Liver (tissue), 9 donors: ENCODE data around the gene TEX19. TPM values are rescaled to one million over a fixed set of nuclear protein-coding genes. Genes with fewer than 3 reads are reported as not detected.

ENCODE experiments used
- DNase-seq: peaks from one replicate; pipeline ENCODE4 v3.0.0-alpha.2; 2017; ENCODE audit warnings: low spot score
- H3K27ac ChIP-seq, 2 donors: one replicate each; pipeline ENCODE4 v1.7.0; 2013; ENCODE audit warnings: inconsistent platforms in 2 of 2, low read length in 2 of 2, control low read depth in 1 of 2, low read depth in 1 of 2, mild to moderate bottlenecking in 1 of 2
- H3K27me3 ChIP-seq, 4 donors: one replicate each; pipeline versions ENCODE4 v1.6.1 to v1.7.0; 2013; ENCODE audit warnings: low read length in 3 of 4, inconsistent platforms in 1 of 4, mild to moderate bottlenecking in 1 of 4, moderate library complexity in 1 of 4; ENCODE audit not compliant: control insufficient read depth in 4 of 4, insufficient read depth in 4 of 4
- H3K36me3 ChIP-seq, 4 donors: one replicate each; pipeline versions ENCODE4 v1.6.1 to v1.7.0; 2013; ENCODE audit warnings: low read length in 3 of 4, mild to moderate bottlenecking in 3 of 4, low read depth in 1 of 4, moderate library complexity in 1 of 4; ENCODE audit not compliant: control insufficient read depth in 4 of 4, insufficient read depth in 3 of 4
- H3K4me1 ChIP-seq, 4 donors: one replicate each; pipeline versions ENCODE4 v1.6.1 to v1.7.0; 2013; ENCODE audit warnings: low read length in 3 of 4, mild to moderate bottlenecking in 3 of 4, moderate library complexity in 1 of 4; ENCODE audit not compliant: control insufficient read depth in 4 of 4, insufficient read depth in 4 of 4
- H3K4me3 ChIP-seq, 3 donors: one replicate each; pipeline versions ENCODE4 v1.6.1 to v1.7.0; 2013; ENCODE audit warnings: low read length in 3 of 3, control low read depth in 1 of 3, low read depth in 1 of 3, mild to moderate bottlenecking in 1 of 3
- H3K9ac ChIP-seq, 2 donors: one replicate each; pipeline ENCODE4 v1.7.0; 2013; ENCODE audit warnings: low read length in 2 of 2, mild to moderate bottlenecking in 2 of 2, moderate library complexity in 2 of 2, control low read depth in 1 of 2, low read depth in 1 of 2
- H3K9me3 ChIP-seq, 4 donors: one replicate each; pipeline versions ENCODE4 v1.6.1 to v1.7.0; 2013; ENCODE audit warnings: low read length in 3 of 4; ENCODE audit not compliant: control insufficient read depth in 4 of 4
- EGR1 ChIP-seq, 2 donors: IDR thresholded peaks; 2 replicates each; pipeline ENCODE4 v1.6.1; 2016 to 2018; ENCODE audit warnings: antibody characterized with exemption in 2 of 2, low read depth in 2 of 2
- FOXA1 ChIP-seq: IDR thresholded peaks from 2 replicates; pipeline ENCODE4 v1.6.1; 2016; ENCODE audit warnings: antibody characterized with exemption
- FOXA2 ChIP-seq: IDR thresholded peaks from 2 replicates; pipeline ENCODE4 v1.6.1; 2016; ENCODE audit warnings: antibody characterized with exemption
- GABPA ChIP-seq, 2 donors: IDR thresholded peaks in 1 of 2; conservative IDR thresholded peaks in 1 of 2; 2 replicates each; pipeline ENCODE4 v1.6.1; 2016; ENCODE audit warnings: antibody characterized with exemption in 2 of 2, mild to moderate bottlenecking in 1 of 2, moderate library complexity in 1 of 2
- HNF4A ChIP-seq, 2 donors: conservative IDR thresholded peaks; 2 replicates each; pipeline ENCODE4 v1.6.1; 2016; ENCODE audit warnings: antibody characterized with exemption in 2 of 2, mild to moderate bottlenecking in 2 of 2
- HNF4G ChIP-seq: IDR thresholded peaks from 2 replicates; pipeline ENCODE4 v1.6.1; 2016; ENCODE audit warnings: antibody characterized with exemption
- JUND ChIP-seq, 2 donors: IDR thresholded peaks; 2 replicates each; pipeline ENCODE4 v1.6.1; 2016; ENCODE audit warnings: antibody characterized with exemption in 2 of 2
- NR2F2 ChIP-seq: IDR thresholded peaks from 2 replicates; pipeline ENCODE4 v1.6.1; 2016; ENCODE audit warnings: antibody characterized with exemption
- RAD21 ChIP-seq, 2 donors: IDR thresholded peaks; 2 replicates each; pipeline ENCODE4 v1.6.1; 2016; ENCODE audit warnings: antibody characterized with exemption in 2 of 2, mild to moderate bottlenecking in 2 of 2
- RXRA ChIP-seq, 2 donors: IDR thresholded peaks; 2 replicates each; pipeline ENCODE4 v1.6.1; 2017 to 2018; ENCODE audit warnings: antibody characterized with exemption in 2 of 2, mild to moderate bottlenecking in 1 of 2
- SP1 ChIP-seq: IDR thresholded peaks from 2 replicates; pipeline ENCODE4 v1.6.1; 2018; ENCODE audit warnings: antibody characterized with exemption, mild to moderate bottlenecking
- TAF1 ChIP-seq: conservative IDR thresholded peaks from 2 replicates; pipeline ENCODE4 v1.6.1; 2016; ENCODE audit warnings: antibody characterized with exemption, mild to moderate bottlenecking
- YY1 ChIP-seq: IDR thresholded peaks from 2 replicates; pipeline ENCODE4 v1.6.1; 2016; ENCODE audit warnings: antibody characterized with exemption, mild to moderate bottlenecking
- WGBS: extraction: QIAGEN DNeasy Blood & Tissue Kit; methylation state at CpG from one replicate; pipeline ENCODE4 v1.1.7; 2013; 5-methylcytosine and 5-hydroxymethylcytosine counted together
- polyA plus RNA-seq, 2 donors: library from polyadenylated mRNA; stranded (reverse) in 1 of 2; unstranded in 1 of 2; fragments of 200-250 nt in 1 of 2; fragments of >200 nt in 1 of 2; fragmentation: Nextera tagmentation in 1 of 2; extraction: Ambion mirVana in 1 of 2; gene quantifications; one replicate each; pipeline versions ENCODE4 v1.2.1 to v1.2.3, GENCODE V29; 2013 to 2015
- total RNA-seq, 2 donors: library from RNA; depleted of rRNA; stranded (reverse); fragments of >200 nt; gene quantifications; one replicate each; pipeline ENCODE4 v1.2.3, GENCODE V29; 2014
- TF ChIP-seq, protein P1 (sequence below): IDR thresholded peaks from 2 replicates; pipeline ENCODE4 v1.6.1; 2016; ENCODE audit warnings: antibody characterized with exemption, mild to moderate bottlenecking
- TF ChIP-seq, protein P2 (sequence below): IDR thresholded peaks from 2 replicates; pipeline ENCODE4 v1.6.1; 2016; ENCODE audit warnings: antibody characterized with exemption
- TF ChIP-seq, protein P3 (sequence below): IDR thresholded peaks from 2 replicates; pipeline ENCODE4 v1.6.1; 2016; ENCODE audit warnings: antibody characterized with exemption
- TF ChIP-seq, protein P4 (sequence below): fragments of 150-350 bp; IDR thresholded peaks from 2 replicates; pipeline ENCODE4 v1.5.1; 2017; ENCODE audit warnings: improper control_type of control experiment, low read depth, low read length; ENCODE audit not compliant: missing input control
- TF ChIP-seq, protein P5 (sequence below): IDR thresholded peaks from 2 replicates; pipeline ENCODE4 v1.6.1; 2016; ENCODE audit warnings: antibody characterized with exemption
- donor health status: healthy.
- donor health status: healthy.
- donor health status: healthy.
- donor health status: healthy.
- donor health status: healthy.

Gene TEX19
- total and polyA plus RNA-seq, 4 donors: 0.14 TPM; not detected in 3

DNA sequence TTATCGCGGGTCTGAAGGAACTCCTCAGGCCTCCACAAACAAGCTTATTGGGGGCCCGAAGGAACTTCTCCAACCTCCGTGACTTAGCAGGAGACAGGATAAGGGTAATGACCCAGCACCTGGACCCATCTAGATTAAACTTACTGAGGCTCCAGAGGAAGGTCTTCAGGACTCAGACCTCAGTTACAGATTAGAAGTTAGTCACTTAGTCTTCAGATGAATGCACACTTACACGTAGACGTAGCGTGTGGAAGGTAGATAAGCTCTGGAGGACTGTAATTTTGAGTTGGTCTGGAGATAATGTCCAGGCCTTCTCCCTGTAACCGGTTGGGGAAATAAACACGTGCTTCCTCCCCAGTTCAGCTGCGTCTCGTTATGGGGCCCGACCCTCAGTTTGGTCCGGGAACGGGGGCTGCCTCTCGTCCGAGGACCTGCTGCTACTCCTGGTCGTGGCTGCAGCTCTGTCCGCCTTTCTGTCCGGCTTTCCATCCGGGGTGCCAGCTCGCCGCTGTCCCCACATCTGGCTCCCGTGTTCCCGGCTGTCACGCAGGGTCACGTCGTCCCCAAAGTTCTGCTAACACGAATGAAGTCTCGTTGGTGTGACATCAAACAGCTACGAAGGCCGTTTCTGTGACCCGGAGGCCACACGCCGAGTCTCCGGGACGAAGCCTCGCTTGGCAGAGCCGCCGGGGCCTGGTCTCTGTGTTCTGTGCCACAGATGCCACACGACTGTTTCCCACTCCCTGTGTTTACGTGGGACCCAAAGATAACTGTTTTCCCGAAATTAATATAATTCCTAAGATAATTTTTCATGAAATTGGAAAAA lies 13.7 kb upstream of the TEX19 start:
- H3K36me3 ChIP-seq: no peaks in the 10 kb centered on the region
- H3K27me3 ChIP-seq: no peaks in the 10 kb centered on the region
- WGBS: 93% methylated on average over 42 of the region's 42 CpGs
- no peak for DNase-seq
- no peaks in the 10 kb centered on the region for H3K9me3 ChIP-seq
- no peak overlapping the region for H3K27ac ChIP-seq
- H3K4me1 ChIP-seq: peaks cover 0 to 4% (median 1%) of the 10 kb centered on the region in 4 donors
- no peak for TF ChIP-seq NR2F2
- no peak for TF ChIP-seq HNF4A (conservative IDR thresholded peaks at IDR 0.05)
- TF ChIP-seq, protein P1, sequence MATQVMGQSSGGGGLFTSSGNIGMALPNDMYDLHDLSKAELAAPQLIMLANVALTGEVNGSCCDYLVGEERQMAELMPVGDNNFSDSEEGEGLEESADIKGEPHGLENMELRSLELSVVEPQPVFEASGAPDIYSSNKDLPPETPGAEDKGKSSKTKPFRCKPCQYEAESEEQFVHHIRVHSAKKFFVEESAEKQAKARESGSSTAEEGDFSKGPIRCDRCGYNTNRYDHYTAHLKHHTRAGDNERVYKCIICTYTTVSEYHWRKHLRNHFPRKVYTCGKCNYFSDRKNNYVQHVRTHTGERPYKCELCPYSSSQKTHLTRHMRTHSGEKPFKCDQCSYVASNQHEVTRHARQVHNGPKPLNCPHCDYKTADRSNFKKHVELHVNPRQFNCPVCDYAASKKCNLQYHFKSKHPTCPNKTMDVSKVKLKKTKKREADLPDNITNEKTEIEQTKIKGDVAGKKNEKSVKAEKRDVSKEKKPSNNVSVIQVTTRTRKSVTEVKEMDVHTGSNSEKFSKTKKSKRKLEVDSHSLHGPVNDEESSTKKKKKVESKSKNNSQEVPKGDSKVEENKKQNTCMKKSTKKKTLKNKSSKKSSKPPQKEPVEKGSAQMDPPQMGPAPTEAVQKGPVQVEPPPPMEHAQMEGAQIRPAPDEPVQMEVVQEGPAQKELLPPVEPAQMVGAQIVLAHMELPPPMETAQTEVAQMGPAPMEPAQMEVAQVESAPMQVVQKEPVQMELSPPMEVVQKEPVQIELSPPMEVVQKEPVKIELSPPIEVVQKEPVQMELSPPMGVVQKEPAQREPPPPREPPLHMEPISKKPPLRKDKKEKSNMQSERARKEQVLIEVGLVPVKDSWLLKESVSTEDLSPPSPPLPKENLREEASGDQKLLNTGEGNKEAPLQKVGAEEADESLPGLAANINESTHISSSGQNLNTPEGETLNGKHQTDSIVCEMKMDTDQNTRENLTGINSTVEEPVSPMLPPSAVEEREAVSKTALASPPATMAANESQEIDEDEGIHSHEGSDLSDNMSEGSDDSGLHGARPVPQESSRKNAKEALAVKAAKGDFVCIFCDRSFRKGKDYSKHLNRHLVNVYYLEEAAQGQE: no peak
- TF ChIP-seq, protein P2, sequence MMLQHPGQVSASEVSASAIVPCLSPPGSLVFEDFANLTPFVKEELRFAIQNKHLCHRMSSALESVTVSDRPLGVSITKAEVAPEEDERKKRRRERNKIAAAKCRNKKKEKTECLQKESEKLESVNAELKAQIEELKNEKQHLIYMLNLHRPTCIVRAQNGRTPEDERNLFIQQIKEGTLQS: no peak
- TF ChIP-seq, protein P3, sequence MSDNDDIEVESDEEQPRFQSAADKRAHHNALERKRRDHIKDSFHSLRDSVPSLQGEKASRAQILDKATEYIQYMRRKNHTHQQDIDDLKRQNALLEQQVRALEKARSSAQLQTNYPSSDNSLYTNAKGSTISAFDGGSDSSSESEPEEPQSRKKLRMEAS: no peak
- TF ChIP-seq RXRA (IDR thresholded peaks at IDR 0.05): no peak
- no peak for TF ChIP-seq HNF4G
- TF ChIP-seq JUND (IDR thresholded peaks at IDR 0.05): no peak
- no peak for TF ChIP-seq RAD21 (IDR thresholded peaks at IDR 0.05)
- TF ChIP-seq, protein P4, sequence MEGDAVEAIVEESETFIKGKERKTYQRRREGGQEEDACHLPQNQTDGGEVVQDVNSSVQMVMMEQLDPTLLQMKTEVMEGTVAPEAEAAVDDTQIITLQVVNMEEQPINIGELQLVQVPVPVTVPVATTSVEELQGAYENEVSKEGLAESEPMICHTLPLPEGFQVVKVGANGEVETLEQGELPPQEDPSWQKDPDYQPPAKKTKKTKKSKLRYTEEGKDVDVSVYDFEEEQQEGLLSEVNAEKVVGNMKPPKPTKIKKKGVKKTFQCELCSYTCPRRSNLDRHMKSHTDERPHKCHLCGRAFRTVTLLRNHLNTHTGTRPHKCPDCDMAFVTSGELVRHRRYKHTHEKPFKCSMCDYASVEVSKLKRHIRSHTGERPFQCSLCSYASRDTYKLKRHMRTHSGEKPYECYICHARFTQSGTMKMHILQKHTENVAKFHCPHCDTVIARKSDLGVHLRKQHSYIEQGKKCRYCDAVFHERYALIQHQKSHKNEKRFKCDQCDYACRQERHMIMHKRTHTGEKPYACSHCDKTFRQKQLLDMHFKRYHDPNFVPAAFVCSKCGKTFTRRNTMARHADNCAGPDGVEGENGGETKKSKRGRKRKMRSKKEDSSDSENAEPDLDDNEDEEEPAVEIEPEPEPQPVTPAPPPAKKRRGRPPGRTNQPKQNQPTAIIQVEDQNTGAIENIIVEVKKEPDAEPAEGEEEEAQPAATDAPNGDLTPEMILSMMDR: no peak
- TF ChIP-seq SP1: no peak
- TF ChIP-seq TAF1: no peak
- TF ChIP-seq, protein P5, sequence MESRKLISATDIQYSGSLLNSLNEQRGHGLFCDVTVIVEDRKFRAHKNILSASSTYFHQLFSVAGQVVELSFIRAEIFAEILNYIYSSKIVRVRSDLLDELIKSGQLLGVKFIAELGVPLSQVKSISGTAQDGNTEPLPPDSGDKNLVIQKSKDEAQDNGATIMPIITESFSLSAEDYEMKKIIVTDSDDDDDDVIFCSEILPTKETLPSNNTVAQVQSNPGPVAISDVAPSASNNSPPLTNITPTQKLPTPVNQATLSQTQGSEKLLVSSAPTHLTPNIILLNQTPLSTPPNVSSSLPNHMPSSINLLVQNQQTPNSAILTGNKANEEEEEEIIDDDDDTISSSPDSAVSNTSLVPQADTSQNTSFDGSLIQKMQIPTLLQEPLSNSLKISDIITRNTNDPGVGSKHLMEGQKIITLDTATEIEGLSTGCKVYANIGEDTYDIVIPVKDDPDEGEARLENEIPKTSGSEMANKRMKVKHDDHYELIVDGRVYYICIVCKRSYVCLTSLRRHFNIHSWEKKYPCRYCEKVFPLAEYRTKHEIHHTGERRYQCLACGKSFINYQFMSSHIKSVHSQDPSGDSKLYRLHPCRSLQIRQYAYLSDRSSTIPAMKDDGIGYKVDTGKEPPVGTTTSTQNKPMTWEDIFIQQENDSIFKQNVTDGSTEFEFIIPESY: no peak
- no peak for TF ChIP-seq FOXA1
- TF ChIP-seq FOXA2: no peak
- no peak for TF ChIP-seq GABPA (IDR thresholded peaks at IDR 0.05 in 1 of 2, conservative IDR thresholded peaks at IDR 0.05 in 1 of 2)
- TF ChIP-seq YY1: no peak
- TF ChIP-seq EGR1 (IDR thresholded peaks at IDR 0.05; ENCODE audit: low read depth in 2 of 2): no peak
- no peak overlapping the region for H3K9ac ChIP-seq
- H3K4me3 ChIP-seq: no peak overlapping the region
